GM19043 (cell line): ENCODE measurements around the gene SUZ12.
A peak's percentile ranks its signal among the peaks of the same experiment; 100 is the strongest.
"Not testable (repeated sequence)": the region's sequence is repeated elsewhere in the genome, so short reads cannot be mapped to it uniquely, and the experiment has no call there.

ENCODE experiments used
- ATAC-seq: cut with Tn5 transposase; IDR thresholded peaks from one replicate; pipeline ENCODE4 v1.9.1; 2021; ENCODE audit warnings: low read depth; ENCODE audit not compliant: unreplicated experiment

The SUZ12 gene

GRCh38 chr17:31936615-31937609 is at the start of gene SUZ12:
TSS of gene SUZ12 (plus strand) at chr17:31937007. CDS start at chr17:31937247, 240 bp downstream.
- peak; percentile 92 for ATAC-seq

- no peak for ATAC-seq
These were observed 48.7 kb upstream of the SUZ12 start for GRCh38 chr17:31888124-31888523.

- no peak for ATAC-seq
These were observed 35.9 kb upstream of the SUZ12 start for GRCh38 chr17:31900877-31901276.

- ATAC-seq, result no peak
These were observed 34.1 kb upstream of the SUZ12 start for GRCh38 chr17:31902693-31903092.

- no peak for ATAC-seq
These were observed 33.4 kb upstream of the SUZ12 start for GRCh38 chr17:31903401-31903800.

- ATAC-seq, result no peak
These were observed 29.4 kb upstream of the SUZ12 start for GRCh38 chr17:31907342-31907962.

- no peak for ATAC-seq
These were observed 28.4 kb upstream of the SUZ12 start for GRCh38 chr17:31908386-31908785.

- not testable (repeated sequence) for ATAC-seq
These were observed 24.1 kb upstream of the SUZ12 start for GRCh38 chr17:31912705-31913104.

GRCh38 chr17:31915456-31916100 is 21.2 kb upstream of the SUZ12 start:
- ATAC-seq, result no peak

GRCh38 chr17:31916491-31917064 is 20.2 kb upstream of the SUZ12 start:
- ATAC-seq, result no peak

- no peak for ATAC-seq
These were observed 19.7 kb upstream of the SUZ12 start for GRCh38 chr17:31917065-31917529.

- ATAC-seq, result not testable (repeated sequence)
These were observed 19.1 kb upstream of the SUZ12 start for GRCh38 chr17:31917721-31918120.

- ATAC-seq, result no peak
These were observed 18.1 kb upstream of the SUZ12 start for GRCh38 chr17:31918701-31919128.

GRCh38 chr17:31919802-31920525 is 16.8 kb upstream of the SUZ12 start:
- no peak for ATAC-seq

- no peak for ATAC-seq
These were observed 10.6 kb upstream of the SUZ12 start for GRCh38 chr17:31926100-31926729.

GRCh38 chr17:31931756-31932155 is 5.1 kb upstream of the SUZ12 start:
- ATAC-seq, result no peak

GRCh38 chr17:31935512-31935911 is 1.3 kb upstream of the SUZ12 start:
- ATAC-seq, result no peak

GRCh38 chr17:31937926-31938641 is 1.3 kb downstream of the SUZ12 start:
- ATAC-seq, result not testable (repeated sequence)

- ATAC-seq, result not testable (repeated sequence)
These were observed 5.1 kb downstream of the SUZ12 start for GRCh38 chr17:31941916-31942315.
